Hepatocyte (in vitro differentiated cells): ENCODE results near the gene GTF2A2. TPM values are rescaled to one million over a fixed set of nuclear protein-coding genes. Genes with fewer than 3 reads are reported as not detected.

Source experiments
- DNase-seq: peaks from one replicate; pipeline ENCODE4 v3.0.0-alpha.2; 2016; ENCODE audit warnings: low spot score
- H2AFZ ChIP-seq: fragments of 200-600 bp; sonication (generic); 2 replicates; pipeline ENCODE4 v1.6.0; 2016; ENCODE audit warnings: antibody characterized with exemption, mild to moderate bottlenecking
- H3K27ac ChIP-seq: fragments of 200-600 bp; sonication (generic); 2 replicates; pipeline ENCODE4 v1.5.1; 2016; ENCODE audit warnings: mild to moderate bottlenecking
- H3K27me3 ChIP-seq: fragments of 200-600 bp; sonication (generic); 2 replicates; pipeline ENCODE4 v1.6.1; 2016
- H3K36me3 ChIP-seq: fragments of 200-600 bp; sonication (generic); replicated peaks from 2 replicates; pipeline ENCODE4 v1.5.1; 2016; ENCODE audit warnings: low read depth; ENCODE audit not compliant: insufficient read depth
- H3K4me1 ChIP-seq: fragments of 200-600 bp; sonication (generic); 2 replicates; pipeline ENCODE4 v1.5.1; 2016; ENCODE audit warnings: mild to moderate bottlenecking, moderate library complexity; ENCODE audit not compliant: insufficient read depth
- H3K4me2 ChIP-seq: fragments of 200-600 bp; sonication (generic); 2 replicates; pipeline ENCODE4 v1.6.0; 2016
- H3K4me3 ChIP-seq: fragments of 200-600 bp; sonication (generic); 2 replicates; pipeline ENCODE4 v1.5.1; 2016; ENCODE audit warnings: mild to moderate bottlenecking
- H3K79me2 ChIP-seq: fragments of 200-600 bp; sonication (generic); 2 replicates; pipeline ENCODE4 v1.6.0; 2017; ENCODE audit warnings: mild to moderate bottlenecking
- H3K9me2 ChIP-seq: fragments of 200-600 bp; sonication (generic); replicated peaks from 2 replicates; pipeline ENCODE4 v1.6.0; 2017; ENCODE audit warnings: mild to moderate bottlenecking; ENCODE audit not compliant: insufficient read depth
- H3K9me3 ChIP-seq: fragments of 200-600 bp; sonication (generic); 2 replicates; pipeline ENCODE4 v1.5.1; 2016; ENCODE audit warnings: low read depth, mild to moderate bottlenecking
- H4K20me1 ChIP-seq: fragments of 200-600 bp; sonication (generic); 2 replicates; pipeline ENCODE4 v1.6.0; 2016; ENCODE audit warnings: mild to moderate bottlenecking; ENCODE audit not compliant: insufficient read depth, poor library complexity, severe bottlenecking
- EZH2 ChIP-seq: fragments of 200-600 bp; sonication (generic); IDR thresholded peaks from 2 replicates; pipeline ENCODE4 v1.6.1; 2016; ENCODE audit warnings: antibody characterized with exemption, mild to moderate bottlenecking, borderline replicate concordance
- EZH2phosphoT487 ChIP-seq: fragments of 200-600 bp; sonication (generic); IDR thresholded peaks from one replicate; pipeline ENCODE4 v1.6.1; 2018; ENCODE audit warnings: antibody characterized with exemption, mild to moderate bottlenecking, low read depth, moderate library complexity; ENCODE audit not compliant: unreplicated experiment, severe bottlenecking
- WGBS: methylation state at CpG from one replicate; pipeline ENCODE4 v1.1.6; 2016; ENCODE audit warnings: low lambda C conversion rate; ENCODE audit errors: missing lambda C conversion rate; 5-methylcytosine and 5-hydroxymethylcytosine counted together
- polyA plus RNA-seq: library from polyadenylated mRNA; unstranded; fragments of >200 nt; fragmentation: Nextera tagmentation; extraction: Ambion mirVana; gene quantifications from 2 replicates; pipeline ENCODE4 v1.2.1, GENCODE V29; 2016
- total RNA-seq: library from RNA; depleted of rRNA; stranded (reverse); fragments of >200 nt; gene quantifications from 2 replicates; pipeline ENCODE4 v1.2.3, GENCODE V29; 2014
- TF ChIP-seq, protein P1 (sequence below): fragments of 200-600 bp; sonication (generic); IDR thresholded peaks from 2 replicates; pipeline ENCODE4 v1.5.1; 2016; ENCODE audit warnings: antibody characterized with exemption, mild to moderate bottlenecking; ENCODE audit not compliant: poor library complexity

GTF2A2 gene
- total and polyA plus RNA-seq, 2 experiments from 2014 or later, result 42.9 to 253 TPM

GRCh38 chr15:59598461-59598860 lies 58.9 kb downstream of the GTF2A2 start:
- DNase-seq, result no peak
- H3K36me3 ChIP-seq, result no peaks in the 10 kb centered on the region
- H4K20me1 ChIP-seq, result no peaks in the 10 kb centered on the region
- H3K9me3 ChIP-seq, result no peaks in the 10 kb centered on the region
- no peak overlapping the region for H3K27ac ChIP-seq
- no peaks in the 10 kb centered on the region for H3K79me2 ChIP-seq
- H3K4me3 ChIP-seq, result no peak overlapping the region
- no peaks in the 10 kb centered on the region for H3K27me3 ChIP-seq
- H3K9me2 ChIP-seq, result no peaks in the 10 kb centered on the region
- WGBS, result 59% methylated on average over 2 of the region's 2 CpGs
- H2AFZ ChIP-seq, result no peak overlapping the region
- H3K4me1 ChIP-seq, result peaks cover 12% of the 10 kb centered on the region
- TF ChIP-seq, protein P1, sequence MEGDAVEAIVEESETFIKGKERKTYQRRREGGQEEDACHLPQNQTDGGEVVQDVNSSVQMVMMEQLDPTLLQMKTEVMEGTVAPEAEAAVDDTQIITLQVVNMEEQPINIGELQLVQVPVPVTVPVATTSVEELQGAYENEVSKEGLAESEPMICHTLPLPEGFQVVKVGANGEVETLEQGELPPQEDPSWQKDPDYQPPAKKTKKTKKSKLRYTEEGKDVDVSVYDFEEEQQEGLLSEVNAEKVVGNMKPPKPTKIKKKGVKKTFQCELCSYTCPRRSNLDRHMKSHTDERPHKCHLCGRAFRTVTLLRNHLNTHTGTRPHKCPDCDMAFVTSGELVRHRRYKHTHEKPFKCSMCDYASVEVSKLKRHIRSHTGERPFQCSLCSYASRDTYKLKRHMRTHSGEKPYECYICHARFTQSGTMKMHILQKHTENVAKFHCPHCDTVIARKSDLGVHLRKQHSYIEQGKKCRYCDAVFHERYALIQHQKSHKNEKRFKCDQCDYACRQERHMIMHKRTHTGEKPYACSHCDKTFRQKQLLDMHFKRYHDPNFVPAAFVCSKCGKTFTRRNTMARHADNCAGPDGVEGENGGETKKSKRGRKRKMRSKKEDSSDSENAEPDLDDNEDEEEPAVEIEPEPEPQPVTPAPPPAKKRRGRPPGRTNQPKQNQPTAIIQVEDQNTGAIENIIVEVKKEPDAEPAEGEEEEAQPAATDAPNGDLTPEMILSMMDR, result no peak
- H3K4me2 ChIP-seq, result no peak overlapping the region

GRCh38 chr15:59596640-59597039 lies 60.7 kb downstream of the GTF2A2 start:
- Histone ChIP-seq H3K27ac (peak overlapping the region; percentile 96), H3K4me3 (no peak overlapping the region), H4K20me1 (no peaks in the 10 kb centered on the region), H3K27me3 (no peaks in the 10 kb centered on the region), H3K9me2 (no peaks in the 10 kb centered on the region), H3K4me1 (peaks cover 12% of the 10 kb centered on the region), H3K79me2 (no peaks in the 10 kb centered on the region), H2AFZ (no peak overlapping the region), H3K36me3 (no peaks in the 10 kb centered on the region), H3K4me2 (no peak overlapping the region), H3K9me3 (no peaks in the 10 kb centered on the region)
- no peak for TF ChIP-seq EZH2
- TF ChIP-seq, protein P1, result no peak
- no peak for TF ChIP-seq EZH2phosphoT487
- no peak for DNase-seq

GRCh38 chr15:59595434-59595915 lies 61.8 kb downstream of the GTF2A2 start:
- Histone ChIP-seq H3K27me3 (no peaks in the 10 kb centered on the region), H2AFZ (no peak overlapping the region), H3K4me2 (peak overlapping the region; percentile 15), H3K27ac (peak overlapping the region; percentile 96), H3K4me1 (peaks cover 12% of the 10 kb centered on the region), H3K9me3 (no peaks in the 10 kb centered on the region), H3K4me3 (no peak overlapping the region), H3K79me2 (no peaks in the 10 kb centered on the region), H3K36me3 (no peaks in the 10 kb centered on the region), H3K9me2 (no peaks in the 10 kb centered on the region), H4K20me1 (no peaks in the 10 kb centered on the region)
- peak; percentile 65 for DNase-seq
- 72% methylated on average over 7 of the region's 7 CpGs for WGBS
- TF ChIP-seq EZH2phosphoT487, result no peak
- TF ChIP-seq, protein P1, result no peak
- TF ChIP-seq EZH2, result no peak

GRCh38 chr15:59594991-59595390 lies 62.3 kb downstream of the GTF2A2 start:
- WGBS, result 94% methylated on average over 2 of the region's 2 CpGs
- peak overlapping the region; percentile 15 for H3K4me2 ChIP-seq

More at GRCh38 chr15:59594991-59595390, 62.3 kb downstream of the GTF2A2 start:
- no peaks in the 10 kb centered on the region for H3K9me2 ChIP-seq
- no peak for DNase-seq
- no peaks in the 10 kb centered on the region for H3K27me3 ChIP-seq
- no peaks in the 10 kb centered on the region for H3K79me2 ChIP-seq
- H3K4me1 ChIP-seq, result peaks cover 12% of the 10 kb centered on the region
- H3K4me3 ChIP-seq, result no peak overlapping the region
- peak overlapping the region; percentile 96 for H3K27ac ChIP-seq
- TF ChIP-seq EZH2phosphoT487, result no peak
- TF ChIP-seq, protein P1, result no peak
- no peak for TF ChIP-seq EZH2
- H2AFZ ChIP-seq, result no peak overlapping the region
- no peaks in the 10 kb centered on the region for H4K20me1 ChIP-seq
- H3K9me3 ChIP-seq, result no peaks in the 10 kb centered on the region
- no peaks in the 10 kb centered on the region for H3K36me3 ChIP-seq
